K562 (cell line): Measurements from ENCODE around the gene JAM2. TPM values are rescaled to one million over a fixed set of nuclear protein-coding genes. Genes with fewer than 3 reads are reported as not detected.

Experiments
- ATAC-seq: fragments of 200-7000 bp; cut with Tn5 transposase; 3 replicates; pipeline ENCODE4 v1.9.1; 2020; ENCODE audit warnings: moderate library complexity
- BruUV-seq: library from RNA; stranded (reverse); fragments of 400-500 nt; replicated peaks from 2 replicates; lab custom pipeline; 2021; lab: Mats Ljungman, UMichigan
- CTCF ChIA-PET: fragments of 300-600 bp; formaldehyde crosslinking; extraction: SDS; loops from one replicate; lab custom pipeline; 2021; ENCODE audit warnings: low intra/inter-chr PET ratio; lab: Yijun Ruan, JAX
- POLR2A ChIA-PET: fragments of 300-600, 350-650 bp; sonication (Branson Sonifier 250); formaldehyde crosslinking; extraction: SDS; loops from one replicate; lab custom pipeline; 2021; ENCODE audit warnings: antibody characterized with exemption, inconsistent platforms; lab: Yijun Ruan, JAX
- DNase-seq, 4 experiments: peaks; one replicate each; pipeline versions ENCODE4 v3.0.0 to v3.0.0-alpha.2; 2011 to 2018; ENCODE audit warnings: low spot score in 3 of 4, mixed read lengths in 3 of 4; ENCODE audit errors: extremely low read depth in 1 of 4
- FAIRE-seq: peaks from 2 replicates; lab custom pipeline; 2011; peaks lifted over from hg19 to GRCh38; lab: Jason Lieb, UNC
- H2AFZ ChIP-seq: 2 replicates; pipeline ENCODE4 v1.6.0; 2011; ENCODE audit warnings: low read depth, low read length, control low read depth, inconsistent platforms
- H3K27ac ChIP-seq: fragments of 200-600 bp; 3 replicates; pipeline ENCODE4 v1.8.0; 2011; ENCODE audit warnings: low read depth, mild to moderate bottlenecking, control low read depth, inconsistent platforms, low read length, moderate library complexity, mixed read lengths; ENCODE audit errors: extremely low read depth
- H3K27me3 ChIP-seq, 2 experiments: fragments of 300-600 bp in 1 of 2; 2 replicates in 1 of 2; 3 replicates in 1 of 2; pipeline versions ENCODE4 v1.6.0 to v1.8.0; 2011; ENCODE audit warnings: inconsistent platforms in 2 of 2, low read length in 2 of 2, mild to moderate bottlenecking in 1 of 2, mixed read lengths in 1 of 2, moderate library complexity in 1 of 2; ENCODE audit not compliant: control insufficient read depth in 2 of 2, insufficient read depth in 2 of 2
- H3K36me3 ChIP-seq: fragments of 300-600 bp; 3 replicates; pipeline ENCODE4 v1.8.0; 2011; ENCODE audit warnings: mild to moderate bottlenecking, low read length, inconsistent platforms; ENCODE audit not compliant: control insufficient read depth, insufficient read depth
- H3K4me1 ChIP-seq, 2 experiments: fragments of 200-600 bp in 1 of 2; replicated peaks in 1 of 2; 2 replicates in 1 of 2; 3 replicates in 1 of 2; pipeline versions ENCODE4 v1.5.1 to v1.8.0; 2011; ENCODE audit warnings: inconsistent platforms in 2 of 2, low read length in 2 of 2, mild to moderate bottlenecking in 1 of 2, mixed read lengths in 1 of 2, moderate library complexity in 1 of 2; ENCODE audit not compliant: control insufficient read depth in 2 of 2, insufficient read depth in 2 of 2
- H3K4me2 ChIP-seq: 2 replicates; pipeline ENCODE4 v1.6.1; 2011; ENCODE audit warnings: low read length, control low read depth, inconsistent platforms, mixed read lengths; ENCODE audit not compliant: insufficient read depth
- H3K4me3 ChIP-seq: fragments of 200-600 bp; sonication (generic), shearing (Covaris generic); 2 replicates; pipeline ENCODE4 v1.5.1; 2016; ENCODE audit warnings: control low read depth, inconsistent platforms
- H3K79me2 ChIP-seq: fragments of 200-600 bp; 3 replicates; pipeline ENCODE4 v1.8.0; 2011; ENCODE audit warnings: low read length, inconsistent platforms; ENCODE audit not compliant: control insufficient read depth, insufficient read depth
- H3K9ac ChIP-seq, 2 experiments: 2 replicates each; pipeline versions ENCODE4 v1.6.0 to v1.6.1; 2011; ENCODE audit warnings: low read depth in 2 of 2, low read length in 2 of 2, control low read depth in 1 of 2, inconsistent platforms in 1 of 2, mild to moderate bottlenecking in 1 of 2, mixed read lengths in 1 of 2; ENCODE audit not compliant: insufficient read depth in 1 of 2
- H3K9me1 ChIP-seq: one replicate; pipeline ENCODE4 v1.6.0; 2011; ENCODE audit warnings: inconsistent platforms, mild to moderate bottlenecking, low read length, moderate library complexity; ENCODE audit not compliant: control insufficient read depth, insufficient read depth
- H3K9me3 ChIP-seq: replicated peaks from 2 replicates; pipeline ENCODE4 v1.5.1; 2011; ENCODE audit warnings: low read depth, low read length, inconsistent platforms; ENCODE audit not compliant: control insufficient read depth, insufficient read depth
- H4K20me1 ChIP-seq: replicated peaks from 2 replicates; pipeline ENCODE4 v1.6.1; 2011; ENCODE audit warnings: low read length, inconsistent platforms, mixed read lengths; ENCODE audit not compliant: control insufficient read depth, insufficient read depth
- ARID3A ChIP-seq: IDR thresholded peaks from 2 replicates; pipeline ENCODE4 v1.6.1; 2012; ENCODE audit warnings: low read depth, low read length, improper control_type of control experiment, borderline replicate concordance
- CAMTA2 ChIP-seq: fragments of 250-450 bp; sonication (Bioruptor Pico); conservative IDR thresholded peaks from 2 replicates; pipeline ENCODE4 v1.5.1; 2022
- ELF1 ChIP-seq: fragments of 200-800 bp; sonication (Bioruptor generic); IDR thresholded peaks from 2 replicates; pipeline ENCODE4 v1.6.1; 2016; ENCODE audit warnings: missing genetic modification characterization, missing compliant biosample characterization
- GATAD2B ChIP-seq: fragments of 450-650 bp; IDR thresholded peaks from 2 replicates; pipeline ENCODE4 v1.6.1; 2017; ENCODE audit warnings: mild to moderate bottlenecking, borderline replicate concordance
- SOX6 ChIP-seq: fragments of 450-650 bp; IDR thresholded peaks from 2 replicates; pipeline ENCODE4 v1.6.1; 2014; ENCODE audit warnings: mild to moderate bottlenecking
- TOE1 ChIP-seq, 2 experiments: fragments of 450-650 bp in 1 of 2; sonication (generic) in 1 of 2; formaldehyde crosslinking in 1 of 2; IDR thresholded peaks; 2 replicates each; pipeline versions ENCODE4 v1.7.1 to v1.8.0; 2016 to 2022; ENCODE audit warnings: borderline replicate concordance in 2 of 2, mild to moderate bottlenecking in 2 of 2, antibody characterized with exemption in 1 of 2, inconsistent platforms in 1 of 2, low read depth in 1 of 2, missing genetic modification reagents in 1 of 2, moderate library complexity in 1 of 2
- XRCC3 ChIP-seq: fragments of 450-650 bp; IDR thresholded peaks from 2 replicates; pipeline ENCODE4 v1.6.1; 2017; ENCODE audit warnings: mild to moderate bottlenecking, moderate library complexity
- ZBTB17 ChIP-seq: fragments of 450-650 bp; formaldehyde crosslinking; IDR thresholded peaks from 2 replicates; pipeline ENCODE4 v1.4.0; 2020; ENCODE audit warnings: mild to moderate bottlenecking
- ZNF57 ChIP-seq: fragments of 450-650 bp; formaldehyde crosslinking; IDR thresholded peaks from 2 replicates; pipeline ENCODE4 v1.4.0; 2020; ENCODE audit warnings: mild to moderate bottlenecking, moderate library complexity
- ZNF586 ChIP-seq: fragments of 450-650 bp; formaldehyde crosslinking; conservative IDR thresholded peaks from 2 replicates; pipeline ENCODE4 v1.4.0; 2020; ENCODE audit warnings: mild to moderate bottlenecking, moderate library complexity
- WGBS: fragments of 100-300 bp; shearing (Covaris generic); methylation state at CpG from one replicate; pipeline ENCODE4 v1.1.6; 2016; ENCODE audit warnings: low coverage, mixed read lengths; ENCODE audit not compliant: insufficient coverage; ENCODE audit errors: missing lambda C conversion rate; 5-methylcytosine and 5-hydroxymethylcytosine counted together
- in situ Hi-C: fragments of 300-500 bp; cut with MboI; formaldehyde crosslinking; loops from 4 replicates; pipeline ENCODE4 v1.15.0; 2018; ENCODE audit warnings: inconsistent platforms, mixed read lengths
- intact Hi-C: fragments of 100-400 bp; cut with micrococcal nuclease; formaldehyde crosslinking; loops from 2 replicates; pipeline ENCODE4 v1.14.2; 2022
- polyA plus RNA-seq, 8 experiments: library from polyadenylated mRNA; depleted of rRNA in 4 of 8; stranded (reverse) in 5 of 8; unstranded in 3 of 8; fragments of >200 nt; fragmentation: Nextera tagmentation in 2 of 8; fragmentation: Illumina TruSeq in 1 of 8; extraction: Ambion mirVana in 2 of 8; extraction: Trizol in 1 of 8; gene quantifications; 2 replicates each; pipeline versions ENCODE4 v1.2.1 to v1.2.3, GENCODE V29; 2011 to 2014; ENCODE audit warnings: inconsistent platforms in 1 of 8, missing spikeins in 1 of 8
- total RNA-seq, 7 experiments: library from RNA; depleted of rRNA in 6 of 7; stranded (reverse); fragments of >200 nt in 6 of 7; fragmentation: Illumina TruSeq in 2 of 7; extraction: Trizol in 2 of 7; gene quantifications; 2 replicates each; pipeline versions ENCODE4 v1.2.1 to v1.2.3, GENCODE V29; 2011 to 2021; ENCODE audit warnings: low replicate concordance in 1 of 7
- TF ChIP-seq, protein P1 (sequence below): fragments of 450-650 bp; IDR thresholded peaks from 2 replicates; pipeline ENCODE4 v1.7.1; 2018; ENCODE audit warnings: mild to moderate bottlenecking, low read depth; ENCODE audit not compliant: partially characterized antibody

The JAM2 gene
- total and polyA plus RNA-seq, 9 of the 15 experiments (the other 6 are each of a cell fraction or from before 2014, with no cell fraction given): 0.03 to 0.08 (median 0.07) TPM; not detected in 6

GRCh38 chr21:25764065-25764464, 125.0 kb downstream of the JAM2 start:
- H3K79me2 ChIP-seq: no peaks in the 10 kb centered on the region
- CTCF ChIA-PET: no interaction called here
- H4K20me1 ChIP-seq: no peaks in the 10 kb centered on the region
- no peak overlapping the region for H3K4me2 ChIP-seq
- ATAC-seq: no peak
- TF ChIP-seq SOX6 (no peak), ZBTB17 (CRISPR knock-in tag) (no peak), CAMTA2 (CRISPR knock-in tag) (no peak), TOE1 (IDR thresholded peaks at IDR 0.05; ENCODE audit: borderline replicate concordance) (no peak), TOE1 (CRISPR knock-in tag; IDR thresholded peaks at IDR 0.05; ENCODE audit: borderline replicate concordance, low read depth) (no peak), ELF1 (tag) (no peak), GATAD2B (no peak), ZNF586 (no peak), XRCC3 (no peak), ZNF57 (CRISPR knock-in tag) (no peak), ARID3A (no peak)
- TF ChIP-seq, protein P1, sequence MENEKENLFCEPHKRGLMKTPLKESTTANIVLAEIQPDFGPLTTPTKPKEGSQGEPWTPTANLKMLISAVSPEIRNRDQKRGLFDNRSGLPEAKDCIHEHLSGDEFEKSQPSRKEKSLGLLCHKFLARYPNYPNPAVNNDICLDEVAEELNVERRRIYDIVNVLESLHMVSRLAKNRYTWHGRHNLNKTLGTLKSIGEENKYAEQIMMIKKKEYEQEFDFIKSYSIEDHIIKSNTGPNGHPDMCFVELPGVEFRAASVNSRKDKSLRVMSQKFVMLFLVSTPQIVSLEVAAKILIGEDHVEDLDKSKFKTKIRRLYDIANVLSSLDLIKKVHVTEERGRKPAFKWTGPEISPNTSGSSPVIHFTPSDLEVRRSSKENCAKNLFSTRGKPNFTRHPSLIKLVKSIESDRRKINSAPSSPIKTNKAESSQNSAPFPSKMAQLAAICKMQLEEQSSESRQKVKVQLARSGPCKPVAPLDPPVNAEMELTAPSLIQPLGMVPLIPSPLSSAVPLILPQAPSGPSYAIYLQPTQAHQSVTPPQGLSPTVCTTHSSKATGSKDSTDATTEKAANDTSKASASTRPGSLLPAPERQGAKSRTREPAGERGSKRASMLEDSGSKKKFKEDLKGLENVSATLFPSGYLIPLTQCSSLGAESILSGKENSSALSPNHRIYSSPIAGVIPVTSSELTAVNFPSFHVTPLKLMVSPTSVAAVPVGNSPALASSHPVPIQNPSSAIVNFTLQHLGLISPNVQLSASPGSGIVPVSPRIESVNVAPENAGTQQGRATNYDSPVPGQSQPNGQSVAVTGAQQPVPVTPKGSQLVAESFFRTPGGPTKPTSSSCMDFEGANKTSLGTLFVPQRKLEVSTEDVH: no peak
- H3K27me3 ChIP-seq: no peaks in the 10 kb centered on the region
- intact Hi-C loops (no loop called here), in situ Hi-C loops (no loop called here)
- BruUV-seq: no TSS peak
- no peak overlapping the region for H2AFZ ChIP-seq
- no peak for DNase-seq
- no peak overlapping the region for H3K27ac ChIP-seq
- H3K9me3 ChIP-seq: no peaks in the 10 kb centered on the region
- FAIRE-seq: no peak
- WGBS: 90% methylated on average over 3 of the region's 3 CpGs
- peaks cover 65% of the 10 kb centered on the region; the same call in 2 of the 3 replicates for H3K36me3 ChIP-seq
- no peak overlapping the region for H3K4me3 ChIP-seq
- no peaks in the 10 kb centered on the region for H3K4me1 ChIP-seq
- no peak overlapping the region for H3K9ac ChIP-seq
- no peaks in the 10 kb centered on the region for H3K9me1 ChIP-seq
- POLR2A ChIA-PET: no interaction called here
